HEK293 (cell line): Measurements from ENCODE around the gene EXOG.

ENCODE experiments used
- CTCF ChIA-PET: fragments of 350-600 bp; formaldehyde crosslinking; extraction: SDS; loops from one replicate; lab custom pipeline; 2021; ENCODE audit warnings: antibody characterized with exemption; lab: Yijun Ruan, JAX
- POLR2A ChIA-PET: fragments of 300-600 bp; formaldehyde crosslinking; extraction: SDS; loops from one replicate; lab custom pipeline; 2020; ENCODE audit warnings: antibody characterized with exemption, inconsistent platforms; lab: Yijun Ruan, JAX
- H3K27ac ChIP-seq: fragments of 200-500 bp; sonication (Bioruptor generic); 2 replicates; pipeline ENCODE4 v1.5.1; 2014; ENCODE audit warnings: low read depth, low read length, control low read depth, inconsistent platforms; ENCODE audit errors: extremely low read depth
- H3K36me3 ChIP-seq, 2 experiments: fragments of 200-500 bp in 1 of 2; sonication (Bioruptor generic) in 1 of 2; 1 replicate in 1 of 2; 2 replicates in 1 of 2; pipeline ENCODE4 v1.5.1; 2014 to 2017; ENCODE audit warnings: inconsistent platforms in 2 of 2, low read length in 2 of 2; ENCODE audit not compliant: control insufficient read depth in 2 of 2, insufficient read depth in 1 of 2
- H3K4me1 ChIP-seq: fragments of 200-500 bp; sonication (Bioruptor generic); 2 replicates; pipeline ENCODE4 v1.5.1; 2014; ENCODE audit warnings: mild to moderate bottlenecking, low read length, inconsistent platforms; ENCODE audit not compliant: control insufficient read depth, insufficient read depth
- H3K4me3 ChIP-seq: 2 replicates; pipeline ENCODE4 v1.5.1; 2011; ENCODE audit warnings: low read depth, mild to moderate bottlenecking, control low read depth, low read length, moderate library complexity
- H3K9me3 ChIP-seq: fragments of 200-500 bp; sonication (Bioruptor generic); 2 replicates; pipeline ENCODE4 v1.5.1; 2014; ENCODE audit warnings: low read depth, low read length, inconsistent platforms; ENCODE audit not compliant: control insufficient read depth, insufficient read depth
- EGR2 ChIP-seq: fragments of 450-650 bp; formaldehyde crosslinking; IDR thresholded peaks from 2 replicates; pipeline ENCODE4 v1.5.1; 2016; ENCODE audit warnings: low read depth, missing biosample characterization, missing genetic modification characterization
- KLF16 ChIP-seq: fragments of 450-650 bp; formaldehyde crosslinking; IDR thresholded peaks from 2 replicates; pipeline ENCODE4 v1.5.1; 2017; ENCODE audit warnings: missing biosample characterization, missing genetic modification characterization
- PRDM10 ChIP-seq: fragments of 450-650 bp; formaldehyde crosslinking; IDR thresholded peaks from 2 replicates; pipeline ENCODE4 v1.5.1; 2016; ENCODE audit warnings: missing biosample characterization, missing genetic modification characterization
- ZBTB1 ChIP-seq: fragments of 450-650 bp; formaldehyde crosslinking; IDR thresholded peaks from 2 replicates; pipeline ENCODE4 v1.5.1; 2016; ENCODE audit warnings: missing biosample characterization, missing genetic modification characterization
- ZBTB10 ChIP-seq: fragments of 450-650 bp; formaldehyde crosslinking; IDR thresholded peaks from 2 replicates; pipeline ENCODE4 v1.5.1; 2016; ENCODE audit warnings: missing biosample characterization, missing genetic modification characterization
- ZBTB48 ChIP-seq: fragments of 450-650 bp; formaldehyde crosslinking; IDR thresholded peaks from 2 replicates; pipeline ENCODE4 v1.5.1; 2016; ENCODE audit warnings: missing biosample characterization, missing genetic modification characterization
- ZFP37 ChIP-seq: fragments of 450-650 bp; formaldehyde crosslinking; IDR thresholded peaks from 2 replicates; pipeline ENCODE4 v1.5.1; 2016; ENCODE audit warnings: missing biosample characterization, missing genetic modification characterization
- ZNF248 ChIP-seq: fragments of 450-650 bp; formaldehyde crosslinking; IDR thresholded peaks from 2 replicates; pipeline ENCODE4 v1.5.1; 2017; ENCODE audit warnings: missing biosample characterization, missing genetic modification characterization
- ZNF423 ChIP-seq: fragments of 450-650 bp; formaldehyde crosslinking; IDR thresholded peaks from 2 replicates; pipeline ENCODE4 v1.5.1; 2016; ENCODE audit warnings: missing biosample characterization, missing genetic modification characterization
- ZNF449 ChIP-seq: fragments of 450-650 bp; formaldehyde crosslinking; IDR thresholded peaks from 2 replicates; pipeline ENCODE4 v1.5.1; 2017; ENCODE audit warnings: missing biosample characterization, mild to moderate bottlenecking, missing genetic modification characterization, moderate library complexity
- ZNF521 ChIP-seq: fragments of 450-650 bp; formaldehyde crosslinking; IDR thresholded peaks from 2 replicates; pipeline ENCODE4 v1.5.1; 2017; ENCODE audit warnings: missing biosample characterization, mild to moderate bottlenecking, missing genetic modification characterization
- ZNF600 ChIP-seq: fragments of 450-650 bp; formaldehyde crosslinking; IDR thresholded peaks from 2 replicates; pipeline ENCODE4 v1.5.1; 2016; ENCODE audit warnings: missing biosample characterization, missing genetic modification characterization
- ZNF623 ChIP-seq: fragments of 450-650 bp; formaldehyde crosslinking; IDR thresholded peaks from 2 replicates; pipeline ENCODE4 v1.5.1; 2016; ENCODE audit warnings: missing biosample characterization, missing genetic modification characterization
- ZNF626 ChIP-seq: fragments of 450-650 bp; sonication (Bioruptor Pico); formaldehyde crosslinking; IDR thresholded peaks from 2 replicates; pipeline ENCODE4 v1.5.1; 2018; ENCODE audit warnings: missing biosample characterization, missing genetic modification characterization, inconsistent platforms
- ZNF629 ChIP-seq: fragments of 450-650 bp; formaldehyde crosslinking; IDR thresholded peaks from 2 replicates; pipeline ENCODE4 v1.5.1; 2017; ENCODE audit warnings: missing biosample characterization, missing genetic modification characterization
- ZNF692 ChIP-seq: fragments of 450-650 bp; formaldehyde crosslinking; IDR thresholded peaks from 2 replicates; pipeline ENCODE4 v1.5.1; 2016; ENCODE audit warnings: missing biosample characterization, missing genetic modification characterization
- ZNF843 ChIP-seq: fragments of 450-650 bp; formaldehyde crosslinking; IDR thresholded peaks from 2 replicates; pipeline ENCODE4 v1.5.1; 2016; ENCODE audit warnings: missing biosample characterization, missing genetic modification characterization
- ZSCAN16 ChIP-seq: fragments of 450-650 bp; formaldehyde crosslinking; IDR thresholded peaks from 2 replicates; pipeline ENCODE4 v1.5.1; 2016; ENCODE audit warnings: missing biosample characterization, missing genetic modification characterization
- ZSCAN18 ChIP-seq: fragments of 450-650 bp; formaldehyde crosslinking; IDR thresholded peaks from 2 replicates; pipeline ENCODE4 v1.5.1; 2016; ENCODE audit warnings: missing biosample characterization, missing genetic modification characterization
- ZSCAN5A ChIP-seq: fragments of 450-650 bp; formaldehyde crosslinking; IDR thresholded peaks from 2 replicates; pipeline ENCODE4 v1.5.1; 2016; ENCODE audit warnings: missing biosample characterization, missing genetic modification characterization

EXOG gene

GRCh38 chr3:38573556-38573955 is 77.4 kb downstream of the EXOG start:
- no peaks in the 10 kb centered on the region for H3K4me1 ChIP-seq
- H3K27ac ChIP-seq: no peak overlapping the region
- H3K9me3 ChIP-seq: no peaks in the 10 kb centered on the region
- ChIA-PET POLR2A (no interaction called here), CTCF (no interaction called here)
- TF ChIP-seq ZNF629 (tag by site-specific recombination): no peak
- no peak overlapping the region for H3K4me3 ChIP-seq
- H3K36me3 ChIP-seq: no peaks in the 10 kb centered on the region

GRCh38 chr3:38574411-38575278 is 78.5 kb downstream of the EXOG start:
- TF ChIP-seq ZNF521 (tag by site-specific recombination): no peak
- TF ChIP-seq ZSCAN5A (tag by site-specific recombination): no peak
- TF ChIP-seq KLF16 (tag by site-specific recombination): no peak
- TF ChIP-seq ZNF449: no peak
- no peak for TF ChIP-seq ZBTB48 (tag by site-specific recombination)
- TF ChIP-seq ZBTB10 (tag by site-specific recombination): no peak
- no peak for TF ChIP-seq ZNF692
- no peak for TF ChIP-seq ZFP37 (tag by site-specific recombination)
- TF ChIP-seq ZNF843 (tag by site-specific recombination): no peak
- no peak for TF ChIP-seq ZNF248
- TF ChIP-seq ZNF600 (tag by site-specific recombination): no peak
- TF ChIP-seq ZNF423 (tag by site-specific recombination): no peak
- no peak for TF ChIP-seq ZSCAN18 (tag by site-specific recombination)
- no peak for TF ChIP-seq ZNF623 (tag by site-specific recombination)
- no peak for TF ChIP-seq ZNF626 (tag by site-specific recombination)
- no peak for TF ChIP-seq PRDM10 (tag by site-specific recombination)
- TF ChIP-seq EGR2 (tag by site-specific recombination): no peak
- TF ChIP-seq ZBTB1 (tag by site-specific recombination): no peak
- TF ChIP-seq ZSCAN16: no peak
- ChIA-PET CTCF (interaction anchor here (1.0 kb wide), 1 partner anchor 53 kb away, joined by 3 read pairs; no protein-coding TSS in a partner anchor), POLR2A (no interaction called here)
- Histone ChIP-seq H3K27ac (no peak overlapping the region), H3K4me3 (no peak overlapping the region), H3K36me3 (no peaks in the 10 kb centered on the region), H3K9me3 (no peaks in the 10 kb centered on the region), H3K4me1 (no peaks in the 10 kb centered on the region)
